Choroid plexus epithelial cell (primary cell): Measurements from ENCODE around the gene PTBP2.

Experiments
- DNase-seq: peaks from one replicate; pipeline ENCODE4 v3.0.0-alpha.2; 2010; ENCODE audit warnings: low read depth
- H3K4me3 ChIP-seq: 2 replicates; pipeline ENCODE4 v1.5.1; 2011; ENCODE audit warnings: low read depth, mild to moderate bottlenecking, control low read depth, low read length, moderate library complexity
- CTCF ChIP-seq: conservative IDR thresholded peaks from 2 replicates; pipeline ENCODE4 v1.5.1; 2011; ENCODE audit warnings: low read depth, mild to moderate bottlenecking, control low read depth, inconsistent platforms, low read length, moderate library complexity

Gene PTBP2

GRCh38 chr1:96820107-96820506 lies 98.5 kb downstream of the PTBP2 start:
- DNase-seq = peak; percentile 66
- no peak for TF ChIP-seq CTCF
- H3K4me3 ChIP-seq = no peak overlapping the region

- no peak for TF ChIP-seq CTCF
- H3K4me3 ChIP-seq = no peak overlapping the region
- no peak for DNase-seq
Observed at GRCh38 chr1:96820671-96821070, 99.1 kb downstream of the PTBP2 start.

GRCh38 chr1:96825231-96825630 lies 103.6 kb downstream of the PTBP2 start:
- no peak for DNase-seq
- no peak for TF ChIP-seq CTCF
- no peak overlapping the region for H3K4me3 ChIP-seq

- TF ChIP-seq CTCF = no peak
- H3K4me3 ChIP-seq = no peak overlapping the region
- no peak for DNase-seq
Observed at GRCh38 chr1:96825950-96826576, 104.5 kb downstream of the PTBP2 start.

GRCh38 chr1:96833376-96833775 lies 111.8 kb downstream of the PTBP2 start:
- TF ChIP-seq CTCF = no peak
- no peak for DNase-seq
- H3K4me3 ChIP-seq = no peak overlapping the region

- TF ChIP-seq CTCF = no peak
- H3K4me3 ChIP-seq = no peak overlapping the region
- no peak for DNase-seq
Observed at GRCh38 chr1:96834986-96835385, 113.4 kb downstream of the PTBP2 start.

- no peak for DNase-seq
- no peak overlapping the region for H3K4me3 ChIP-seq
- no peak for TF ChIP-seq CTCF
Observed at GRCh38 chr1:96837057-96837780, 115.6 kb downstream of the PTBP2 start.
